Kidney (tissue), 14 donors: Measurements from ENCODE around the gene ATP1A3. TPM values are rescaled to one million over a fixed set of nuclear protein-coding genes. Genes with fewer than 3 reads are reported as not detected.
A peak's percentile ranks its signal among the peaks of the same experiment; 100 is the strongest.

Experiments used
- DNase-seq, 5 donors: peaks; one replicate each; pipeline ENCODE4 v3.0.0-alpha.2; 2013 to 2020
- FAIRE-seq: peaks from 2 replicates; lab custom pipeline; 2012; peaks lifted over from hg19 to GRCh38; lab: Jason Lieb, UNC
- H3K27ac ChIP-seq, 2 donors: one replicate each; pipeline ENCODE4 v1.7.0; 2013; ENCODE audit warnings: low read depth in 2 of 2, low read length in 2 of 2, inconsistent platforms in 1 of 2
- H3K27me3 ChIP-seq: one replicate; pipeline ENCODE4 v1.7.1; 2013; ENCODE audit warnings: low read length, inconsistent platforms; ENCODE audit not compliant: control insufficient read depth, insufficient read depth
- H3K36me3 ChIP-seq, 3 donors: one replicate each; pipeline versions ENCODE4 v1.7.0 to v1.7.1; 2013; ENCODE audit warnings: low read length in 3 of 3, control low read depth in 1 of 3, inconsistent platforms in 1 of 3; ENCODE audit not compliant: insufficient read depth in 3 of 3, control insufficient read depth in 2 of 3
- H3K4me1 ChIP-seq, 3 donors: one replicate each; pipeline versions ENCODE4 v1.7.0 to v1.7.1; 2013; ENCODE audit warnings: low read length in 3 of 3, inconsistent platforms in 1 of 3, low read depth in 1 of 3; ENCODE audit not compliant: control insufficient read depth in 2 of 3, insufficient read depth in 2 of 3
- H3K4me3 ChIP-seq, 3 donors: one replicate each; pipeline versions ENCODE4 v1.7.0 to v1.8.1; 2013; ENCODE audit warnings: low read length in 3 of 3, control low read depth in 1 of 3, inconsistent platforms in 1 of 3
- H3K9ac ChIP-seq, 3 donors: one replicate each; pipeline versions ENCODE4 v1.7.0 to v1.7.1; 2013; ENCODE audit warnings: low read length in 3 of 3, control low read depth in 1 of 3, inconsistent platforms in 1 of 3
- H3K9me3 ChIP-seq, 3 donors: one replicate each; pipeline versions ENCODE4 v1.7.0 to v1.7.1; 2013; ENCODE audit warnings: low read length in 3 of 3, control low read depth in 1 of 3, inconsistent platforms in 1 of 3; ENCODE audit not compliant: control insufficient read depth in 2 of 3, insufficient read depth in 1 of 3
- intact Hi-C: fragments of 100-400 bp; cut with DNase I; formaldehyde crosslinking; loops from one replicate; pipeline ENCODE4 v1.11.1; 2022
- polyA plus RNA-seq: library from polyadenylated mRNA; stranded (reverse); fragments of 350-450 nt; fragmentation: Illumina TruSeq; extraction: RNeasy Lipid Tissue Mini Kit (QIAGEN cat#74804); gene quantifications from one replicate; pipeline ENCODE4 v1.2.3, GENCODE V29; 2014; ENCODE audit warnings: low read depth, low replicate concordance; ENCODE audit not compliant: insufficient read depth
- total RNA-seq: library from RNA; stranded (reverse); fragmentation: NEBNext Ultra II Directional; extraction: Animal tissue kit (Norgen Biotek cat#: 25700); gene quantifications from one replicate; pipeline ENCODE4 v1.2.1, GENCODE V29; 2021
- TF ChIP-seq, protein P1 (sequence below): IDR thresholded peaks from 3 replicates; pipeline ENCODE4 v1.5.1; 2012; ENCODE audit warnings: mild to moderate bottlenecking, moderate library complexity, borderline replicate concordance; ENCODE audit not compliant: insufficient read depth; ENCODE audit errors: extremely low read depth
- donor health status: control.
- donor health status: control.
- donor health status: control.
- donor health status: control.
- donor health status: control.
- donor health status: DM: yes; HTN: yes; CAD: no.
- donor health status: Normal renal cell carcinoma (clear cell type).

The ATP1A3 gene
- total and polyA plus RNA-seq, 2 donors from 2014 or later, result not detected

DNA sequence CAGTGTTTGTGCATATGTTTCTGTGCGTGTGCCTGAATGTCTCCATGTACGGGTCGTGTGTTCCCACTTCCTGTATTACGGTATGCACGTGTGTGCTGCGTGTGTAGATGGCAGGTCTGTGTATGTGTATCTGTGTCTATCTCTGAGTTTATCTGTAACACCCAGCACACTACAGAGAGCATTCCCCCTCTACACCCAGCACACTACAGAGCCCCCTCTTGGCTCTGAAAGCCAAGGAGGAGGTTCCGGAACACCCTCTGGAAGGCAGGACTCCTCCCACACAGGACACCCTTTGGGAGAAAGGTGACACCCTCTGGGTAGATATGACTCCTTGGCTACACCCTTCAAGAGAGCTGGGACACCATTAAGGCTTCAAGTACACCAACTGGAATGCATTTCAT, 63.7 kb downstream of the ATP1A3 start:
- H3K27me3 ChIP-seq, result peaks cover 76% of the 10 kb centered on the region
- intact Hi-C loops, result no loop called here

DNA sequence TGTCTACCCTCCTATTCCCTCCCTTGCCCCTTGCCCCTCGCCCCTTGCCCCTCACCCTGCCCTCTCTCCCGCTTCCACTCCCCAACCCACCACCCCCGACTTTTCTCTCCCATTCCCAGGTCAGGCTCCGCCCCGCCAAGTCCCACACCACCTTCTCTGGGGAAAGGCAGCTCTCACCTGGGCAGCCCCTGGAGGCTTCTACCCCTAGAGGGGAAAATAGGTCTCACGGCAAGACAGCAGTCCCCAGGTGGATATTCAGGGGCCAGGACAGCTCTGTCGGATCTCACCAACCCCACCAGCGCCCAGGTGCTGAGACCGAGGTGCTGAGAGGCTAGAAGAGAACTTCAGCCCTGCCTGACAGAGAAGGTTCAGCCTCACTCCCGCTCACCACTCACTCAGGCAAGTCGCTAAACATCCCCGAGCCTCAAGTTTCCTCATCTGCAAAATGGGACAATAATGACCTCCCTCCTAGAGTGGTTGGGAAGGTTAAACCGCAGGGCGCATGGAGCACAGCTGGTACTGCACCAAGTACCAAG, 64.4 kb downstream of the ATP1A3 start:
- Histone ChIP-seq H3K27ac (no peak overlapping the region), H3K36me3 (no peaks in the 10 kb centered on the region), H3K4me3 (no peak overlapping the region), H3K4me1 (peaks cover 0 to 6% (median 4%) of the 10 kb centered on the region in 3 donors), H3K9me3 (no peaks in the 10 kb centered on the region), H3K9ac (no peak overlapping the region), H3K27me3 (peaks cover 77% of the 10 kb centered on the region)
- FAIRE-seq (no peak), DNase-seq (no peak)
- TF ChIP-seq, protein P1, sequence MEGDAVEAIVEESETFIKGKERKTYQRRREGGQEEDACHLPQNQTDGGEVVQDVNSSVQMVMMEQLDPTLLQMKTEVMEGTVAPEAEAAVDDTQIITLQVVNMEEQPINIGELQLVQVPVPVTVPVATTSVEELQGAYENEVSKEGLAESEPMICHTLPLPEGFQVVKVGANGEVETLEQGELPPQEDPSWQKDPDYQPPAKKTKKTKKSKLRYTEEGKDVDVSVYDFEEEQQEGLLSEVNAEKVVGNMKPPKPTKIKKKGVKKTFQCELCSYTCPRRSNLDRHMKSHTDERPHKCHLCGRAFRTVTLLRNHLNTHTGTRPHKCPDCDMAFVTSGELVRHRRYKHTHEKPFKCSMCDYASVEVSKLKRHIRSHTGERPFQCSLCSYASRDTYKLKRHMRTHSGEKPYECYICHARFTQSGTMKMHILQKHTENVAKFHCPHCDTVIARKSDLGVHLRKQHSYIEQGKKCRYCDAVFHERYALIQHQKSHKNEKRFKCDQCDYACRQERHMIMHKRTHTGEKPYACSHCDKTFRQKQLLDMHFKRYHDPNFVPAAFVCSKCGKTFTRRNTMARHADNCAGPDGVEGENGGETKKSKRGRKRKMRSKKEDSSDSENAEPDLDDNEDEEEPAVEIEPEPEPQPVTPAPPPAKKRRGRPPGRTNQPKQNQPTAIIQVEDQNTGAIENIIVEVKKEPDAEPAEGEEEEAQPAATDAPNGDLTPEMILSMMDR, result no peak
- intact Hi-C loops, result no loop called here

More for the DNA sequence above, 63.7 kb downstream of the ATP1A3 start:
- H3K4me1 ChIP-seq, result peaks cover 0 to 6% (median 4%) of the 10 kb centered on the region in 3 donors
- H3K27ac ChIP-seq, result no peak overlapping the region
- H3K9me3 ChIP-seq, result no peaks in the 10 kb centered on the region
- no peak for FAIRE-seq
- no peak for DNase-seq
- H3K9ac ChIP-seq, result no peak overlapping the region
- TF ChIP-seq, protein P1, result no peak
- no peaks in the 10 kb centered on the region for H3K36me3 ChIP-seq
- no peak overlapping the region for H3K4me3 ChIP-seq

DNA sequence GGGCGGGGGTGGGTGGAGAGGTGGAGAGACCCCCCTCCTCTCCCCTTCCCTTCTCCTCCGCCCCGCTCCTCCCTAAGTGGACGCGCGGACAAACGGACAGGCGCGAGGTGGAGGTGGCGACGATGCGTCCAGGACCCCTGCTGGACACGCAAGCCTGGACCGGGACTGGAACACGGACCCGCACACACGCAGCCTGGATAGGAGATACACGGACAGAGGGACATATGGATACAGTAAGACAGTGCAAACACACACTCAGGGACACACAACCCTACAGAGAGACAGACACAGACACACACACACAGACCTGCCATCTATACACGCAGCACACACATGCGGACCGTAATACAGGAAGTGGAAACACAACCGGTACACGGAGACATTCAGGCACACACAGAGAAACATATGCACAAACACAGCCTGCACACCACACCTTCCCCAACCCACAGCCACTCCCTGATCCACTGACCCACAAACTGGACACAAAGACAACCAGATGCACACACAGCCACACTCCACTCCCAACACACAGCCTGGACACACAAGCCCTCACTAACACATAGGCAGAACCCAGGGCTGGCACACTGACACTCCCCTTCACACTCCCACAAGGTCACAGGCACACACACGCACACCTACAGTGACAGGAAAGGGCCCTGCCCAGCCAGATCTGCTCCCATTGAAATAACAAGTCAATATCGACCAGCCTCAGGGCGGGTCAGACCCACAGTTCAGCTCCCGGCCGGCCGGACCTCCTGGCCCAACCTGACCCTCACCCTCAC, 65.1 kb downstream of the ATP1A3 start:
- no peaks in the 10 kb centered on the region for H3K36me3 ChIP-seq
- peak overlapping the region in 2 of 3 donors; percentile 43 to 48 for H3K4me3 ChIP-seq
- no peak for DNase-seq
- TF ChIP-seq, protein P1, result no peak
- no peaks in the 10 kb centered on the region for H3K9me3 ChIP-seq
- intact Hi-C loops, result no loop called here
- peaks cover 0 to 6% (median 4%) of the 10 kb centered on the region in 3 donors for H3K4me1 ChIP-seq
- no peak for FAIRE-seq
- no peak overlapping the region for H3K27ac ChIP-seq
- peak overlapping the region in 1 of 3 donors; percentile 16 for H3K9ac ChIP-seq
- peaks cover 80% of the 10 kb centered on the region for H3K27me3 ChIP-seq
